GM23338 (cell line): ENCODE data around the gene NELFA. TPM values are rescaled to one million over a fixed set of nuclear protein-coding genes. Genes with fewer than 3 reads are reported as not detected.

Experiments used
- ATAC-seq: fragments of 200-7000 bp; cut with Tn5 transposase; 3 replicates; pipeline ENCODE4 v1.9.1; 2020
- DNase-seq: peaks from one replicate; pipeline ENCODE4 v3.0.0-alpha.2; 2015; ENCODE audit warnings: low spot score
- H2AFZ ChIP-seq: fragments of 200-600 bp; sonication (generic); 2 replicates; pipeline ENCODE4 v1.8.0; 2016; ENCODE audit warnings: antibody characterized with exemption, mild to moderate bottlenecking, moderate library complexity
- H3F3A ChIP-seq: fragments of 200-600 bp; sonication (generic); replicated peaks from 2 replicates; pipeline ENCODE4 v1.8.0; 2017; ENCODE audit warnings: antibody characterized with exemption, mixed run types, low read depth
- H3K27ac ChIP-seq: fragments of 200-600 bp; sonication (generic); 2 replicates; pipeline ENCODE4 v1.6.1; 2016; ENCODE audit warnings: low read depth
- H3K27me3 ChIP-seq: fragments of 200-600 bp; sonication (generic); 2 replicates; pipeline ENCODE4 v1.8.0; 2016; ENCODE audit warnings: mild to moderate bottlenecking, mixed run types, moderate library complexity; ENCODE audit not compliant: insufficient read depth
- H3K36me3 ChIP-seq: fragments of 200-600 bp; sonication (generic); 2 replicates; pipeline ENCODE4 v1.8.0; 2016; ENCODE audit warnings: mild to moderate bottlenecking; ENCODE audit not compliant: insufficient read depth
- H3K4me1 ChIP-seq: fragments of 200-600 bp; sonication (generic); 2 replicates; pipeline ENCODE4 v1.8.0; 2016; ENCODE audit warnings: mild to moderate bottlenecking, moderate library complexity; ENCODE audit not compliant: insufficient read depth
- H3K4me2 ChIP-seq: fragments of 200-600 bp; sonication (generic); 2 replicates; pipeline ENCODE4 v1.7.1; 2017; ENCODE audit warnings: mixed run types
- H3K4me3 ChIP-seq: fragments of 200-600 bp; sonication (generic); 2 replicates; pipeline ENCODE4 v1.6.1; 2016; ENCODE audit warnings: mixed run types
- H3K79me2 ChIP-seq: fragments of 200-600 bp; sonication (generic); replicated peaks from 2 replicates; pipeline ENCODE4 v1.8.0; 2017; ENCODE audit warnings: mild to moderate bottlenecking; ENCODE audit not compliant: insufficient read depth
- H3K9me2 ChIP-seq: fragments of 200-600 bp; sonication (generic); 2 replicates; pipeline ENCODE4 v1.8.0; 2017; ENCODE audit not compliant: insufficient read depth
- H4K20me1 ChIP-seq: fragments of 200-600 bp; sonication (generic); replicated peaks from 2 replicates; pipeline ENCODE4 v1.8.0; 2017; ENCODE audit warnings: mild to moderate bottlenecking; ENCODE audit not compliant: insufficient read depth
- H3K27ac Mint-ChIP-seq: 2 replicates; pipeline ENCODE4 v1.8.0; 2020; ENCODE audit warnings: inconsistent platforms, mild to moderate bottlenecking, moderate library complexity, mixed read lengths
- H3K27me3 Mint-ChIP-seq: 3 replicates; pipeline ENCODE4 v1.8.0; 2022; ENCODE audit warnings: low read depth, mild to moderate bottlenecking, moderate library complexity, mixed read lengths, inconsistent platforms; ENCODE audit not compliant: insufficient read depth, poor library complexity
- H3K36me3 Mint-ChIP-seq: 3 replicates; pipeline ENCODE4 v1.8.0; 2021; ENCODE audit warnings: low read depth, mild to moderate bottlenecking, inconsistent platforms, moderate library complexity, mixed read lengths
- H3K4me1 Mint-ChIP-seq: 3 replicates; pipeline ENCODE4 v1.8.0; 2020; ENCODE audit warnings: mild to moderate bottlenecking, inconsistent platforms, mixed read lengths
- H3K4me3 Mint-ChIP-seq: 3 replicates; pipeline ENCODE4 v1.8.0; 2021; ENCODE audit warnings: moderate library complexity, mild to moderate bottlenecking, inconsistent platforms, mixed read lengths
- H3K9me3 Mint-ChIP-seq: 3 replicates; pipeline ENCODE4 v1.8.0; 2020; ENCODE audit warnings: moderate library complexity, mild to moderate bottlenecking, inconsistent platforms, mixed read lengths
- CREB1 ChIP-seq: fragments of 250-450 bp; sonication (Bioruptor Pico); IDR thresholded peaks from 2 replicates; pipeline ENCODE4 v1.5.0; 2020; ENCODE audit warnings: low read depth, mild to moderate bottlenecking, moderate library complexity
- EZH2 ChIP-seq: fragments of 200-600 bp; sonication (generic); IDR thresholded peaks from one replicate; pipeline ENCODE4 v1.8.0; 2017; ENCODE audit warnings: antibody characterized with exemption, mild to moderate bottlenecking, low read depth; ENCODE audit not compliant: unreplicated experiment
- EZH2phosphoT487 ChIP-seq: fragments of 200-600 bp; sonication (generic); IDR thresholded peaks from one replicate; pipeline ENCODE4 v1.8.1; 2018; ENCODE audit warnings: antibody characterized with exemption; ENCODE audit not compliant: unreplicated experiment
- JUNB ChIP-seq: IDR thresholded peaks from one replicate; pipeline ENCODE4 v1.6.1; 2016; ENCODE audit warnings: antibody characterized with exemption; ENCODE audit not compliant: unreplicated experiment
- STAT1 ChIP-seq: IDR thresholded peaks from one replicate; pipeline ENCODE4 v1.6.1; 2016; ENCODE audit warnings: antibody characterized with exemption; ENCODE audit not compliant: unreplicated experiment
- ZNF114 ChIP-seq: fragments of 250-450 bp; sonication (Bioruptor Pico); IDR thresholded peaks from 2 replicates; pipeline ENCODE4 v1.5.0; 2020; ENCODE audit warnings: mild to moderate bottlenecking, moderate library complexity
- polyA plus RNA-seq: library from polyadenylated mRNA; unstranded; fragments of >200 nt; fragmentation: Nextera tagmentation; extraction: Ambion mirVana; gene quantifications from 2 replicates; pipeline ENCODE4 v1.2.1, GENCODE V29; 2016
- total RNA-seq: library from RNA; depleted of rRNA; stranded (reverse); fragments of >200 nt; shearing (Covaris generic); gene quantifications from 2 replicates; pipeline ENCODE4 v1.2.3, GENCODE V29; 2014
- TF ChIP-seq, protein P1 (sequence below): IDR thresholded peaks from one replicate; pipeline ENCODE4 v1.6.1; 2018; ENCODE audit warnings: antibody characterized with exemption; ENCODE audit not compliant: unreplicated experiment
- TF ChIP-seq, protein P2 (sequence below): IDR thresholded peaks from 2 replicates; pipeline ENCODE4 v1.6.1; 2016; ENCODE audit warnings: antibody characterized with exemption
- TF ChIP-seq, protein P3 (sequence below), 2 experiments: fragments of 200-600 bp in 1 of 2; sonication (generic) in 1 of 2; conservative IDR thresholded peaks; 2 replicates each; pipeline versions ENCODE4 v1.5.1 to v1.6.1; 2016 to 2017; ENCODE audit warnings: antibody characterized with exemption in 2 of 2, low read depth in 2 of 2, mild to moderate bottlenecking in 2 of 2, moderate library complexity in 1 of 2

The NELFA gene
- total and polyA plus RNA-seq, 2 experiments from 2014 or later, result 62.8 to 63.3 TPM

DNA sequence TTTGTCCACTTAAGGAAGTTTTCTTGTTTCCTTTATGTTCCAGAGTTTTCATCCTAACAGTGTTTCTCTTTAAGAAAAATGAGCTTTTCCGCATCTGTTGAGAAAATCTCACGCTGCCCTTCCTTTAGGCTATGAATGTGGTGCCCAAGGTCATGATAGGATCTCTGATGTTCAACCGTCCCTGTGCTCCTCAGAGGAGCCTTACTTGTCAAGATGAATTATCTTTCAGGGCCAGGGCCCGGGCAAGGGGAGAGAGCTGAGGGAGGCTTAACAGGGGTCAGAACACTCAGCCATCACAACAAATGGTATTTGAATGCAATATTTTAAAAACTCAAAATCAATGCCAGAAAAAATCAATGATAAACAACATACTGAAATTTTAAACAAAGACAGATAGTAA is 6.2 kb upstream of the NELFA start:
- ATAC-seq (no peak), DNase-seq (no peak)
- H3K27me3 ChIP-seq, result peaks cover 7% of the 10 kb centered on the region; the same call in 1 of the 2 replicates
- Mint-ChIP-seq H3K4me1 (peaks cover under 1% of the 10 kb centered on the region; the same call in 1 of the 3 replicates), H3K9me3 (no peaks in the 10 kb centered on the region), H3K27me3 (peaks cover 20% of the 10 kb centered on the region), H3K4me3 (no peak overlapping the region), H3K27ac (no peak overlapping the region), H3K36me3 (no peaks in the 10 kb centered on the region)
- TF ChIP-seq, protein P1, sequence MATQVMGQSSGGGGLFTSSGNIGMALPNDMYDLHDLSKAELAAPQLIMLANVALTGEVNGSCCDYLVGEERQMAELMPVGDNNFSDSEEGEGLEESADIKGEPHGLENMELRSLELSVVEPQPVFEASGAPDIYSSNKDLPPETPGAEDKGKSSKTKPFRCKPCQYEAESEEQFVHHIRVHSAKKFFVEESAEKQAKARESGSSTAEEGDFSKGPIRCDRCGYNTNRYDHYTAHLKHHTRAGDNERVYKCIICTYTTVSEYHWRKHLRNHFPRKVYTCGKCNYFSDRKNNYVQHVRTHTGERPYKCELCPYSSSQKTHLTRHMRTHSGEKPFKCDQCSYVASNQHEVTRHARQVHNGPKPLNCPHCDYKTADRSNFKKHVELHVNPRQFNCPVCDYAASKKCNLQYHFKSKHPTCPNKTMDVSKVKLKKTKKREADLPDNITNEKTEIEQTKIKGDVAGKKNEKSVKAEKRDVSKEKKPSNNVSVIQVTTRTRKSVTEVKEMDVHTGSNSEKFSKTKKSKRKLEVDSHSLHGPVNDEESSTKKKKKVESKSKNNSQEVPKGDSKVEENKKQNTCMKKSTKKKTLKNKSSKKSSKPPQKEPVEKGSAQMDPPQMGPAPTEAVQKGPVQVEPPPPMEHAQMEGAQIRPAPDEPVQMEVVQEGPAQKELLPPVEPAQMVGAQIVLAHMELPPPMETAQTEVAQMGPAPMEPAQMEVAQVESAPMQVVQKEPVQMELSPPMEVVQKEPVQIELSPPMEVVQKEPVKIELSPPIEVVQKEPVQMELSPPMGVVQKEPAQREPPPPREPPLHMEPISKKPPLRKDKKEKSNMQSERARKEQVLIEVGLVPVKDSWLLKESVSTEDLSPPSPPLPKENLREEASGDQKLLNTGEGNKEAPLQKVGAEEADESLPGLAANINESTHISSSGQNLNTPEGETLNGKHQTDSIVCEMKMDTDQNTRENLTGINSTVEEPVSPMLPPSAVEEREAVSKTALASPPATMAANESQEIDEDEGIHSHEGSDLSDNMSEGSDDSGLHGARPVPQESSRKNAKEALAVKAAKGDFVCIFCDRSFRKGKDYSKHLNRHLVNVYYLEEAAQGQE, result no peak
- TF ChIP-seq JUNB (no peak), EZH2 (no peak), EZH2phosphoT487 (no peak), STAT1 (no peak), CREB1 (no peak)
- TF ChIP-seq, protein P2, sequence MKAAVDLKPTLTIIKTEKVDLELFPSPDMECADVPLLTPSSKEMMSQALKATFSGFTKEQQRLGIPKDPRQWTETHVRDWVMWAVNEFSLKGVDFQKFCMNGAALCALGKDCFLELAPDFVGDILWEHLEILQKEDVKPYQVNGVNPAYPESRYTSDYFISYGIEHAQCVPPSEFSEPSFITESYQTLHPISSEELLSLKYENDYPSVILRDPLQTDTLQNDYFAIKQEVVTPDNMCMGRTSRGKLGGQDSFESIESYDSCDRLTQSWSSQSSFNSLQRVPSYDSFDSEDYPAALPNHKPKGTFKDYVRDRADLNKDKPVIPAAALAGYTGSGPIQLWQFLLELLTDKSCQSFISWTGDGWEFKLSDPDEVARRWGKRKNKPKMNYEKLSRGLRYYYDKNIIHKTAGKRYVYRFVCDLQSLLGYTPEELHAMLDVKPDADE, result no peak
- H3K4me2 ChIP-seq, result no peak overlapping the region
- H3K4me1 ChIP-seq, result no peaks in the 10 kb centered on the region
- no peaks in the 10 kb centered on the region for H4K20me1 ChIP-seq
- no peak overlapping the region for H3K27ac ChIP-seq
- H3K9me2 ChIP-seq, result no peaks in the 10 kb centered on the region
- no peaks in the 10 kb centered on the region for H3K79me2 ChIP-seq
- H2AFZ ChIP-seq, result no peak overlapping the region
- no peaks in the 10 kb centered on the region for H3K36me3 ChIP-seq
- no peak overlapping the region for H3K4me3 ChIP-seq
- H3F3A ChIP-seq, result no peaks in the 10 kb centered on the region

DNA sequence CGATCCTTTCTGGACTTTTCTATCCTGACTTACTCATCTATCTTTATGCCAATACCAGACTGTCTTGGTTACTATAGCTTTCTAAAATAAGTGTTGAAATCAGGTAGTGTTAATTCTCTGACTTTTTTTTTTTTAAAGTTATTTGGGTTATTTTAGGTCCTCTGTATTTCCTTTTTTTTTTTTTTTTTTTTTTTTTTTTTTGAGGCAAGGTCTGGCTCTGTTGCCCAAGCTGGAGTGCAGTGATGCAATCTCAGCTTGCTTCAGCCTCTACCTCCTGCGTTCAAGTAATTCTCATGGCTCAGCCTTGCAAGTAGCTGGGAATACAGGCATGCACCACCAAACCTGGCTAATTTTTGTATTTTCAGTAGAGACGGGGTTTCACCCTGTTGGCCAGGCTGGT is 2.8 kb upstream of the NELFA start:
- H3K27ac Mint-ChIP-seq, result no peak overlapping the region
- peaks cover 20% of the 10 kb centered on the region for H3K27me3 Mint-ChIP-seq
- Histone ChIP-seq H3K79me2 (peaks cover 18% of the 10 kb centered on the region), H3F3A (no peaks in the 10 kb centered on the region; the same call in 1 of the 2 replicates), H3K9me2 (no peaks in the 10 kb centered on the region), H3K27ac (no peak overlapping the region), H3K4me2 (no peak overlapping the region), H3K36me3 (no peaks in the 10 kb centered on the region), H3K4me3 (no peak overlapping the region), H2AFZ (no peak overlapping the region), H3K4me1 (peaks cover 5% of the 10 kb centered on the region; the same call in 1 of the 2 replicates), H4K20me1 (peaks cover 12% of the 10 kb centered on the region), H3K27me3 (peaks cover 7% of the 10 kb centered on the region; the same call in 1 of the 2 replicates)
- H3K9me3 Mint-ChIP-seq, result no peaks in the 10 kb centered on the region
- no peak overlapping the region for H3K4me3 Mint-ChIP-seq
- H3K4me1 Mint-ChIP-seq, result peaks cover 9% of the 10 kb centered on the region; the same call in 2 of the 3 replicates
- ATAC-seq, result no peak
- no peak for DNase-seq
- peaks cover 6% of the 10 kb centered on the region; the same call in 1 of the 3 replicates for H3K36me3 Mint-ChIP-seq
- TF ChIP-seq JUNB (no peak), ZNF114 (CRISPR knock-in tag) (no peak), EZH2 (no peak)
- TF ChIP-seq, protein P1, result no peak
- TF ChIP-seq, protein P3, sequence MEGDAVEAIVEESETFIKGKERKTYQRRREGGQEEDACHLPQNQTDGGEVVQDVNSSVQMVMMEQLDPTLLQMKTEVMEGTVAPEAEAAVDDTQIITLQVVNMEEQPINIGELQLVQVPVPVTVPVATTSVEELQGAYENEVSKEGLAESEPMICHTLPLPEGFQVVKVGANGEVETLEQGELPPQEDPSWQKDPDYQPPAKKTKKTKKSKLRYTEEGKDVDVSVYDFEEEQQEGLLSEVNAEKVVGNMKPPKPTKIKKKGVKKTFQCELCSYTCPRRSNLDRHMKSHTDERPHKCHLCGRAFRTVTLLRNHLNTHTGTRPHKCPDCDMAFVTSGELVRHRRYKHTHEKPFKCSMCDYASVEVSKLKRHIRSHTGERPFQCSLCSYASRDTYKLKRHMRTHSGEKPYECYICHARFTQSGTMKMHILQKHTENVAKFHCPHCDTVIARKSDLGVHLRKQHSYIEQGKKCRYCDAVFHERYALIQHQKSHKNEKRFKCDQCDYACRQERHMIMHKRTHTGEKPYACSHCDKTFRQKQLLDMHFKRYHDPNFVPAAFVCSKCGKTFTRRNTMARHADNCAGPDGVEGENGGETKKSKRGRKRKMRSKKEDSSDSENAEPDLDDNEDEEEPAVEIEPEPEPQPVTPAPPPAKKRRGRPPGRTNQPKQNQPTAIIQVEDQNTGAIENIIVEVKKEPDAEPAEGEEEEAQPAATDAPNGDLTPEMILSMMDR (conservative IDR thresholded peaks at IDR 0.05; ENCODE audit: low read depth in 2 of 2), result no peak
